ENCODE measurements around the gene SIGLEC7. TPM values are rescaled to one million over a fixed set of nuclear protein-coding genes. Genes with fewer than 3 reads are reported as not detected.

Gene SIGLEC7
- total RNA-seq, 1 donor from 2014 or later = not detected

DNA sequence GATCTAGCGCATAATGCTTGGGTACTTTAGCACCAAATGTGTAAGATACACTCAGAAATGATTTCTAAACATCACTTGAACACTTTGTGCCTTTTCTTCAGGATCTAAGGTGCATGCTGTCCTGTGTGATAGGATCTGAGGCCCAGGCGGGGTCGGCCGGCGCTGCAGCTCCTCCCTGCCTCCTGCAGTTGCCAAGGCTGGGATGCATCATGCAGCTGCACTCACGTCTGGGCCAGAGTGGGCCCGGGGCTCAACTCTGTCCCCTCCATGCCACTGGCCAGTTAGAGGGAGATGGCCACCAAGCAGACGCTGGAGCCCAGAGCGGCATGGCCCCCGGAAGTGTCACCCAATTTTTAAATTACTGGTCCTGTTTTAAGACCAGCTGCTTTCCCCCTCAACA, 53.5 kb downstream of the SIGLEC7 start:
- Histone ChIP-seq H3K9me3 (ENCODE audit: insufficient read depth, low read depth, low read length) (no peaks in the 10 kb centered on the region), H2AFZ (ENCODE audit: low read depth, low read length) (no peak overlapping the region), H3K36me3 (ENCODE audit: insufficient read depth, low read length) (no peaks in the 10 kb centered on the region), H3K4me2 (ENCODE audit: low read length) (no peak overlapping the region), H3K79me2 (ENCODE audit: insufficient read depth, low read length) (no peaks in the 10 kb centered on the region), H3K9ac (ENCODE audit: low read length) (no peak overlapping the region), H3K27me3 (ENCODE audit: insufficient read depth, low read length) (no peaks in the 10 kb centered on the region), H3K27ac (ENCODE audit: low read depth, low read length) (no peak overlapping the region), H3K4me1 (ENCODE audit: insufficient read depth, low read length) (no peaks in the 10 kb centered on the region), H3K4me3 (ENCODE audit: insufficient read depth, low read depth, low read length) (no peak overlapping the region), H4K20me1 (ENCODE audit: insufficient read depth, low read length) (no peaks in the 10 kb centered on the region)
- peaks cover 6% of the 10 kb centered on the region for H3K9me3 Mint-ChIP-seq (ENCODE audit: unreplicated experiment)
- no peak for FAIRE-seq
- no peak for TF ChIP-seq EZH2 (IDR thresholded peaks at IDR 0.05; ENCODE audit: insufficient read depth, low read length)
- TF ChIP-seq, protein P1, sequence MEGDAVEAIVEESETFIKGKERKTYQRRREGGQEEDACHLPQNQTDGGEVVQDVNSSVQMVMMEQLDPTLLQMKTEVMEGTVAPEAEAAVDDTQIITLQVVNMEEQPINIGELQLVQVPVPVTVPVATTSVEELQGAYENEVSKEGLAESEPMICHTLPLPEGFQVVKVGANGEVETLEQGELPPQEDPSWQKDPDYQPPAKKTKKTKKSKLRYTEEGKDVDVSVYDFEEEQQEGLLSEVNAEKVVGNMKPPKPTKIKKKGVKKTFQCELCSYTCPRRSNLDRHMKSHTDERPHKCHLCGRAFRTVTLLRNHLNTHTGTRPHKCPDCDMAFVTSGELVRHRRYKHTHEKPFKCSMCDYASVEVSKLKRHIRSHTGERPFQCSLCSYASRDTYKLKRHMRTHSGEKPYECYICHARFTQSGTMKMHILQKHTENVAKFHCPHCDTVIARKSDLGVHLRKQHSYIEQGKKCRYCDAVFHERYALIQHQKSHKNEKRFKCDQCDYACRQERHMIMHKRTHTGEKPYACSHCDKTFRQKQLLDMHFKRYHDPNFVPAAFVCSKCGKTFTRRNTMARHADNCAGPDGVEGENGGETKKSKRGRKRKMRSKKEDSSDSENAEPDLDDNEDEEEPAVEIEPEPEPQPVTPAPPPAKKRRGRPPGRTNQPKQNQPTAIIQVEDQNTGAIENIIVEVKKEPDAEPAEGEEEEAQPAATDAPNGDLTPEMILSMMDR (IDR thresholded peaks at IDR 0.05; ENCODE audit: insufficient read depth, low read depth, low read length) = no peak
- H3K4me1 Mint-ChIP-seq (ENCODE audit: low read depth, unreplicated experiment) = no peaks in the 10 kb centered on the region
- no peak overlapping the region for H3K27ac Mint-ChIP-seq (ENCODE audit: unreplicated experiment)
- H3K4me3 Mint-ChIP-seq (ENCODE audit: unreplicated experiment) = no peak overlapping the region
- H3K36me3 Mint-ChIP-seq (ENCODE audit: low read depth, unreplicated experiment) = no peaks in the 10 kb centered on the region
- H3K27me3 Mint-ChIP-seq (ENCODE audit: low read depth, unreplicated experiment) = peaks cover 8% of the 10 kb centered on the region
- DNase-seq (ENCODE audit: low read depth) = no peak

DNA sequence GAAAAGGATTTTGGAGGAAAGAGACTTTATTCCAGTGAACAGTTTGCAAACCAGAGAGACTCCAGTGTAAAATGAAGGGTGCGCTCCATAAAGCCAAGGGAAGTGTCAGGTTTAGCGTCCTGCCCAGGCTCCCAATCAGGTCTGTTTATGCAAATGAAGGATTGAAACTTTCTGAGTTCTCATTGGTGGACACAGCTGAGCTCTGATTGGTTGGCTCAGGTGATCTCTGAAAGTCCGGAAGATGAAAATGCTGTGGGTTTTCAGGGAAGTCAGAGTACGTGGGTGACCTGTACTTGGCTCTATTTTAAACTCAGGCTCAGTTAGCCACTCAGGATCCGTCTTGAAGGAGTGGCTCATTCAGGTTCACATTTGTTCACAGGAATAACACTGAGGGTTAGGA, 54.1 kb downstream of the SIGLEC7 start:
- no peak overlapping the region for H3K27ac Mint-ChIP-seq (ENCODE audit: unreplicated experiment)
- no peak overlapping the region for H3K27ac ChIP-seq (ENCODE audit: low read depth, low read length)
- H3K4me1 ChIP-seq (ENCODE audit: insufficient read depth, low read length) = no peaks in the 10 kb centered on the region
- no peaks in the 10 kb centered on the region for H3K27me3 ChIP-seq (ENCODE audit: insufficient read depth, low read length)
- no peak overlapping the region for H3K9ac ChIP-seq (ENCODE audit: low read length)
- H3K4me3 ChIP-seq (ENCODE audit: insufficient read depth, low read depth, low read length) = no peak overlapping the region
- H3K4me3 Mint-ChIP-seq (ENCODE audit: unreplicated experiment) = no peak overlapping the region
- peaks cover 6% of the 10 kb centered on the region for H3K9me3 Mint-ChIP-seq (ENCODE audit: unreplicated experiment)
- H3K79me2 ChIP-seq (ENCODE audit: insufficient read depth, low read length) = no peaks in the 10 kb centered on the region
- no peak overlapping the region for H2AFZ ChIP-seq (ENCODE audit: low read depth, low read length)
- DNase-seq (ENCODE audit: low read depth) (no peak), FAIRE-seq (no peak)
- H3K4me1 Mint-ChIP-seq (ENCODE audit: low read depth, unreplicated experiment) = no peaks in the 10 kb centered on the region
- no peak overlapping the region for H3K4me2 ChIP-seq (ENCODE audit: low read length)
- no peaks in the 10 kb centered on the region for H3K9me3 ChIP-seq (ENCODE audit: insufficient read depth, low read depth, low read length)
- H3K27me3 Mint-ChIP-seq (ENCODE audit: low read depth, unreplicated experiment) = peaks cover 12% of the 10 kb centered on the region
- no peaks in the 10 kb centered on the region for H3K36me3 Mint-ChIP-seq (ENCODE audit: low read depth, unreplicated experiment)
- no peak for TF ChIP-seq EZH2 (IDR thresholded peaks at IDR 0.05; ENCODE audit: insufficient read depth, low read length)
- TF ChIP-seq, protein P1 (IDR thresholded peaks at IDR 0.05; ENCODE audit: insufficient read depth, low read depth, low read length) = no peak
- H3K36me3 ChIP-seq (ENCODE audit: insufficient read depth, low read length) = no peaks in the 10 kb centered on the region
- no peaks in the 10 kb centered on the region for H4K20me1 ChIP-seq (ENCODE audit: insufficient read depth, low read length)

DNA sequence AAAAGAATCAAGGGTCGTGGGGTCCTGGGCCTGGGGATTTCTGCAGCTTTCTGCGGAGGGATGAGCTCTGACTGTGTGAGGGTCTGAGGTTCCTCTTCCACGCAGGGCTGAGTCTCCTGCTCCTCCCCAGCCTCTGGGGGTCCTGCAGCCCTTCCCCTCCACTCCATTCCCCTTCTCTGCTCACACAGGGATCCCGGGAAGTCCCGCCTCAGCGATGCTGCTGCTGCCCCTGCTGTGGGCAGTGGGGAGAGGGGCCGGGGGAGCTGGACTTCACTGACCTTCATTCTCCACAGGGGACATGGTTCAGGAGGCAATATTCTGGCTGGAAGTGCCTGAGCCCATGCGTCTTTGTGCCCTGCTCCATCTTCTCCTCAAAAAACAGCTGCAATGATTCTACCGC, 56.5 kb downstream of the SIGLEC7 start:
- no peak overlapping the region for H3K9ac ChIP-seq (ENCODE audit: low read length)
- H3K4me2 ChIP-seq (ENCODE audit: low read length) = no peak overlapping the region
- no peaks in the 10 kb centered on the region for H4K20me1 ChIP-seq (ENCODE audit: insufficient read depth, low read length)
- H3K27me3 ChIP-seq (ENCODE audit: insufficient read depth, low read length) = no peaks in the 10 kb centered on the region
- TF ChIP-seq, protein P1 (IDR thresholded peaks at IDR 0.05; ENCODE audit: insufficient read depth, low read depth, low read length) = no peak
- no peak for TF ChIP-seq EZH2 (IDR thresholded peaks at IDR 0.05; ENCODE audit: insufficient read depth, low read length)
- no peaks in the 10 kb centered on the region for H3K4me1 ChIP-seq (ENCODE audit: insufficient read depth, low read length)
- no peaks in the 10 kb centered on the region for H3K4me1 Mint-ChIP-seq (ENCODE audit: low read depth, unreplicated experiment)
- no peaks in the 10 kb centered on the region for H3K36me3 Mint-ChIP-seq (ENCODE audit: low read depth, unreplicated experiment)
- H2AFZ ChIP-seq (ENCODE audit: low read depth, low read length) = no peak overlapping the region
- peaks cover 4% of the 10 kb centered on the region for H3K9me3 Mint-ChIP-seq (ENCODE audit: unreplicated experiment)
- no peaks in the 10 kb centered on the region for H3K9me3 ChIP-seq (ENCODE audit: insufficient read depth, low read depth, low read length)
- H3K4me3 Mint-ChIP-seq (ENCODE audit: unreplicated experiment) = no peak overlapping the region
- no peaks in the 10 kb centered on the region for H3K36me3 ChIP-seq (ENCODE audit: insufficient read depth, low read length)
- H3K27ac Mint-ChIP-seq (ENCODE audit: unreplicated experiment) = no peak overlapping the region
- FAIRE-seq = no peak
- H3K27ac ChIP-seq (ENCODE audit: low read depth, low read length) = no peak overlapping the region
- peaks cover 11% of the 10 kb centered on the region for H3K27me3 Mint-ChIP-seq (ENCODE audit: low read depth, unreplicated experiment)
- no peak overlapping the region for H3K4me3 ChIP-seq (ENCODE audit: insufficient read depth, low read depth, low read length)
- no peaks in the 10 kb centered on the region for H3K79me2 ChIP-seq (ENCODE audit: insufficient read depth, low read length)
- no peak for DNase-seq (ENCODE audit: low read depth)

All from astrocyte (in vitro differentiated cells and primary cell).